IMR-90 (cell line): ENCODE results near the gene ALK. TPM values are rescaled to one million over a fixed set of nuclear protein-coding genes. Genes with fewer than 3 reads are reported as not detected.

ENCODE experiments used
- ATAC-seq: fragments of 200-7000 bp; cut with Tn5 transposase; 2 replicates; pipeline ENCODE4 v1.9.1; 2020; ENCODE audit warnings: low read depth, mild to moderate bottlenecking, moderate library complexity
- BruUV-seq: library from RNA; stranded (reverse); fragments of 400-500 nt; replicated peaks from 2 replicates; lab custom pipeline; 2021; lab: Mats Ljungman, UMichigan
- CTCF ChIA-PET: fragments of 300-600 bp; formaldehyde crosslinking; extraction: SDS; loops from one replicate; lab custom pipeline; 2021; ENCODE audit warnings: antibody characterized with exemption; lab: Yijun Ruan, JAX
- POLR2A ChIA-PET: fragments of 300-600 bp; sonication (Branson Sonifier 250); formaldehyde crosslinking; loops from one replicate; lab custom pipeline; 2022; ENCODE audit warnings: antibody characterized with exemption; ENCODE audit not compliant: unreplicated experiment; lab: Charles Lee
- DNase-seq: peaks from one replicate; pipeline ENCODE4 v3.0.0; 2013
- H2AFZ ChIP-seq: replicated peaks from 2 replicates; pipeline ENCODE3; 2013; ENCODE audit warnings: low read length, mild to moderate bottlenecking; ENCODE audit not compliant: poor library complexity
- H2AK5ac ChIP-seq: 2 replicates; pipeline ENCODE4 v1.6.1; 2013; ENCODE audit warnings: low read depth, low read length, inconsistent platforms
- H2AK9ac ChIP-seq: replicated peaks from 2 replicates; pipeline ENCODE3; 2013; ENCODE audit warnings: mild to moderate bottlenecking, low read depth, low read length, moderate library complexity; ENCODE audit not compliant: poor library complexity
- H2BK120ac ChIP-seq: 2 replicates; pipeline ENCODE4 v1.6.1; 2013; ENCODE audit warnings: low read depth, low read length, inconsistent platforms
- H2BK15ac ChIP-seq: 3 replicates; pipeline ENCODE4 v1.6.1; 2013; ENCODE audit warnings: low read depth, low read length, inconsistent platforms
- H2BK20ac ChIP-seq: 2 replicates; pipeline ENCODE4 v1.6.1; 2013; ENCODE audit warnings: low read depth, mild to moderate bottlenecking, inconsistent platforms, low read length, moderate library complexity
- H2BK5ac ChIP-seq: 2 replicates; pipeline ENCODE4 v1.6.1; 2013; ENCODE audit warnings: mild to moderate bottlenecking, low read depth, low read length, inconsistent platforms; ENCODE audit not compliant: poor library complexity, severe bottlenecking
- H3K14ac ChIP-seq: replicated peaks from 2 replicates; pipeline ENCODE4 v1.6.1; 2013; ENCODE audit warnings: low read depth, low read length, inconsistent platforms
- H3K18ac ChIP-seq: 2 replicates; pipeline ENCODE4 v1.6.1; 2013; ENCODE audit warnings: low read depth, low read length, control low read depth
- H3K23ac ChIP-seq: 2 replicates; pipeline ENCODE4 v1.6.1; 2013; ENCODE audit warnings: low read depth, low read length, inconsistent platforms
- H3K27ac ChIP-seq: 2 replicates; pipeline ENCODE4 v1.5.1; 2013; ENCODE audit warnings: mild to moderate bottlenecking, control low read depth, low read length; ENCODE audit not compliant: insufficient read depth
- H3K27me3 ChIP-seq: 2 replicates; pipeline ENCODE4 v1.6.1; 2013; ENCODE audit warnings: low read length; ENCODE audit not compliant: control insufficient read depth, insufficient read depth
- H3K36me3 ChIP-seq: 2 replicates; pipeline ENCODE4 v1.6.1; 2013; ENCODE audit warnings: low read length, mixed read lengths; ENCODE audit not compliant: control insufficient read depth, insufficient read depth
- H3K4ac ChIP-seq: 2 replicates; pipeline ENCODE4 v1.6.1; 2013; ENCODE audit warnings: low read depth, low read length, inconsistent platforms
- H3K4me1 ChIP-seq: 2 replicates; pipeline ENCODE4 v1.6.1; 2013; ENCODE audit warnings: low read length, mixed read lengths; ENCODE audit not compliant: control insufficient read depth, insufficient read depth
- H3K4me2 ChIP-seq: 2 replicates; pipeline ENCODE4 v1.6.1; 2013; ENCODE audit warnings: low read depth, mild to moderate bottlenecking, control low read depth, low read length, moderate library complexity
- H3K4me3 ChIP-seq: 2 replicates; pipeline ENCODE4 v1.5.1; 2013; ENCODE audit warnings: low read depth, mild to moderate bottlenecking, control low read depth, low read length, moderate library complexity; ENCODE audit not compliant: insufficient read depth
- H3K56ac ChIP-seq: 2 replicates; pipeline ENCODE4 v1.6.1; 2013; ENCODE audit warnings: low read length, inconsistent platforms; ENCODE audit not compliant: insufficient read depth; ENCODE audit errors: extremely low read depth
- H3K79me1 ChIP-seq, 2 experiments: 2 replicates each; pipeline ENCODE4 v1.6.1; 2013; ENCODE audit warnings: low read length in 2 of 2, inconsistent platforms in 1 of 2, low read depth in 1 of 2
- H3K9ac ChIP-seq: 2 replicates; pipeline ENCODE4 v1.6.1; 2013; ENCODE audit warnings: low read depth, low read length, control low read depth
- H3K9me1 ChIP-seq: 2 replicates; pipeline ENCODE4 v1.6.1; 2013; ENCODE audit warnings: low read length, inconsistent platforms; ENCODE audit not compliant: insufficient read depth
- H3K9me3 ChIP-seq: 2 replicates; pipeline ENCODE4 v1.6.1; 2013; ENCODE audit warnings: low read length; ENCODE audit not compliant: control insufficient read depth, insufficient read depth
- H4K20me1 ChIP-seq: 2 replicates; pipeline ENCODE4 v1.6.1; 2013; ENCODE audit warnings: low read length, inconsistent platforms; ENCODE audit not compliant: insufficient read depth
- H4K5ac ChIP-seq: 2 replicates; pipeline ENCODE4 v1.6.1; 2013; ENCODE audit warnings: mild to moderate bottlenecking, low read depth, low read length, control low read depth
- H4K8ac ChIP-seq, 2 experiments: 2 replicates each; pipeline ENCODE4 v1.6.1; 2013; ENCODE audit warnings: low read depth in 2 of 2, low read length in 2 of 2, control low read depth in 1 of 2, inconsistent platforms in 1 of 2
- H4K91ac ChIP-seq: 2 replicates; pipeline ENCODE4 v1.6.1; 2013; ENCODE audit warnings: low read depth, low read length, inconsistent platforms; ENCODE audit not compliant: insufficient read depth
- BHLHE40 ChIP-seq: fragments of 150-350 bp; IDR thresholded peaks from 2 replicates; pipeline ENCODE4 v1.6.1; 2016; ENCODE audit warnings: mild to moderate bottlenecking, low read depth, low read length
- CEBPB ChIP-seq: IDR thresholded peaks from 2 replicates; pipeline ENCODE4 v1.6.1; 2012; ENCODE audit warnings: low read depth, low read length, improper control_type of control experiment
- CTCF ChIP-seq: conservative IDR thresholded peaks from 2 replicates; pipeline ENCODE4 v1.5.1; 2012; ENCODE audit warnings: mild to moderate bottlenecking, low read depth, low read length, improper control_type of control experiment
- POLR2A ChIP-seq: IDR thresholded peaks from 2 replicates; pipeline ENCODE4 v1.6.1; 2012; ENCODE audit warnings: mild to moderate bottlenecking, low read depth, low read length
- RFX5 ChIP-seq: IDR thresholded peaks from 2 replicates; pipeline ENCODE4 v1.8.0; 2012; ENCODE audit warnings: low read depth, mild to moderate bottlenecking, low read length, moderate library complexity
- SMC3 ChIP-seq: fragments of 150-350 bp; IDR thresholded peaks from 2 replicates; pipeline ENCODE4 v1.6.1; 2016; ENCODE audit warnings: low read depth, mild to moderate bottlenecking, antibody characterized with exemption, low read length, moderate library complexity
- WGBS, 2 experiments: methylation state at CpG; one replicate each; pipeline versions ENCODE4 v1.1.5 to v1.1.7; 2013; ENCODE audit warnings: missing lambda C conversion rate in 2 of 2; ENCODE audit not compliant: insufficient read length in 1 of 2; ENCODE audit errors: extremely low coverage in 2 of 2; 5-methylcytosine and 5-hydroxymethylcytosine counted together
- dilution Hi-C: fragments of 300-500 bp; cut with HindIII; formaldehyde crosslinking; loops from one replicate; pipeline ENCODE4 v1.14.3; 2018; ENCODE audit warnings: low sequenced_read_pairs; ENCODE audit not compliant: unreplicated experiment
- in situ Hi-C: fragments of 300-500 bp; cut with MboI; formaldehyde crosslinking; loops from 3 replicates; pipeline ENCODE4 v1.14.3; 2019; ENCODE audit warnings: low sequenced_read_pairs, inconsistent platforms, mixed read lengths
- intact Hi-C: fragments of 100-400 bp; cut with micrococcal nuclease; formaldehyde crosslinking; loops from 2 replicates; pipeline ENCODE4 v1.10.0; 2022
- polyA plus RNA-seq, 3 experiments: library from polyadenylated mRNA; depleted of rRNA; stranded (reverse); fragments of >200 nt; gene quantifications; 2 replicates each; pipeline ENCODE4 v1.2.3, GENCODE V29; 2012; ENCODE audit warnings: low replicate concordance in 1 of 3
- total RNA-seq: library from RNA; depleted of rRNA; stranded (reverse); fragments of >200 nt; gene quantifications from 2 replicates; pipeline ENCODE4 v1.2.3, GENCODE V29; 2012

ALK gene
- total and polyA plus RNA-seq, 2 of the 4 experiments (the other 2 are of a cell fraction): not detected

- intact Hi-C loops (no loop called here), in situ Hi-C loops (no loop called here), dilution Hi-C loops (no loop called here)
- Histone ChIP-seq H4K91ac (no peak overlapping the region), H2BK5ac (no peak overlapping the region), H3K4me2 (no peak overlapping the region), H3K36me3 (no peaks in the 10 kb centered on the region), H3K56ac (no peak overlapping the region), H3K4me1 (peaks cover 2% of the 10 kb centered on the region; the same call in 1 of the 2 replicates), H2AK9ac (no peak overlapping the region), H2BK20ac (no peak overlapping the region), H3K23ac (no peak overlapping the region), H3K27me3 (no peaks in the 10 kb centered on the region), H3K79me1 (no peaks in the 10 kb centered on the region), H3K4ac (no peak overlapping the region), H3K9ac (no peak overlapping the region), H3K27ac (no peak overlapping the region), H2AK5ac (no peak overlapping the region), H3K14ac (no peak overlapping the region), H4K8ac (no peak overlapping the region), H2AFZ (no peak overlapping the region), H3K4me3 (no peak overlapping the region), H4K20me1 (no peaks in the 10 kb centered on the region), H2BK120ac (no peak overlapping the region), H3K18ac (no peak overlapping the region), H3K9me3 (no peaks in the 10 kb centered on the region), H2BK15ac (no peak overlapping the region), H4K5ac (no peak overlapping the region), H3K9me1 (no peaks in the 10 kb centered on the region)
- no peak for DNase-seq
- CTCF ChIA-PET: no interaction called here
- ATAC-seq: no peak
- TF ChIP-seq CTCF: no peak
- TF ChIP-seq POLR2A: no peak
- no peak for TF ChIP-seq SMC3
- no peak for TF ChIP-seq RFX5
- TF ChIP-seq CEBPB: no peak
- no peak for TF ChIP-seq BHLHE40
- WGBS, 2 experiments: no CpG with 5 or more reads among the region's 5 CpGs
- no TSS peak for BruUV-seq
- POLR2A ChIA-PET: no interaction called here
Observed at GRCh38 chr2:29615183-29615582, 306.2 kb downstream of the ALK start.
